NCI-H1105 treated with DMSO at 0.1 percent for 48 hours (cell line): ENCODE results near the gene ARID5A.
"Not testable (repeated sequence)": the region's sequence is repeated elsewhere in the genome, so short reads cannot be mapped to it uniquely, and the experiment has no call there.

ENCODE experiments used
- DNase-seq: peaks from one replicate; lab custom pipeline; 2025; lab: John Stamatoyannopoulos, UW

Gene ARID5A, protein sequence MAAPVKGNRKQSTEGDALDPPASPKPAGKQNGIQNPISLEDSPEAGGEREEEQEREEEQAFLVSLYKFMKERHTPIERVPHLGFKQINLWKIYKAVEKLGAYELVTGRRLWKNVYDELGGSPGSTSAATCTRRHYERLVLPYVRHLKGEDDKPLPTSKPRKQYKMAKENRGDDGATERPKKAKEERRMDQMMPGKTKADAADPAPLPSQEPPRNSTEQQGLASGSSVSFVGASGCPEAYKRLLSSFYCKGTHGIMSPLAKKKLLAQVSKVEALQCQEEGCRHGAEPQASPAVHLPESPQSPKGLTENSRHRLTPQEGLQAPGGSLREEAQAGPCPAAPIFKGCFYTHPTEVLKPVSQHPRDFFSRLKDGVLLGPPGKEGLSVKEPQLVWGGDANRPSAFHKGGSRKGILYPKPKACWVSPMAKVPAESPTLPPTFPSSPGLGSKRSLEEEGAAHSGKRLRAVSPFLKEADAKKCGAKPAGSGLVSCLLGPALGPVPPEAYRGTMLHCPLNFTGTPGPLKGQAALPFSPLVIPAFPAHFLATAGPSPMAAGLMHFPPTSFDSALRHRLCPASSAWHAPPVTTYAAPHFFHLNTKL

DNA sequence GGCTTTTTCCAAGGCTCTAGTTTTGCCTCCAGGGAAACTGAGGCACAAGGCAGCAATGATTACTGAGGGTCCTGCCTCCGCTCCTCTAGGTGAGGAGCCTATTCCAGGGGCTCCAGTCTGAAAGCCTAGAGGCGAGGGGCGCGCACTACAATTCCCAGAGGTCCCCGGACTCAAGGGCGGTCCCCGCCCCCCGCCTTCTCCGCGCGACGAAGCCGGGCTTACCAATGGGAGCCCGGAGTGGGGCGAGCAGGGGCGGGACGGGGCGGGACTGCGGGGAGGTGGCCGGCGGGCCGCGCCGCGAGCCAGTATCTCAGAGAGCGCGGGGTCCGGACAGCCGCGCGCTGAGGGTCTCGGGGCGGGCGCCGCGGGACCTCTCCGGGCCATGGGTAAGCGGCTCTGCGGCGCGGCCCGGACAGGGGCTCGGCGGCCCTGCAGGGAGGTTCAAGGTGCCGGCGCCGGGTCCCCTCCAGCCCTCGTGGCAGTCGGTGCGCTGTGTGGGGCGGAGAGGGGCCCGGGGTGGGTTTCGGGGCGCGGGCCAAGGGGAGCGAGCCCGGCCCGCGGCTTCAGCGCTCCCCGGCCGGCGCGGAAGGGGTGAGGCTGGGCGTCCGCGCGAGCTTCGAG lies at the start of gene ARID5A:
ARID5A (plus strand) TSS at position 308 of the 621 bp plus-strand sequence; CDS start at position 383, 75 bp downstream.
- peak; percentile 71 for DNase-seq

DNA sequence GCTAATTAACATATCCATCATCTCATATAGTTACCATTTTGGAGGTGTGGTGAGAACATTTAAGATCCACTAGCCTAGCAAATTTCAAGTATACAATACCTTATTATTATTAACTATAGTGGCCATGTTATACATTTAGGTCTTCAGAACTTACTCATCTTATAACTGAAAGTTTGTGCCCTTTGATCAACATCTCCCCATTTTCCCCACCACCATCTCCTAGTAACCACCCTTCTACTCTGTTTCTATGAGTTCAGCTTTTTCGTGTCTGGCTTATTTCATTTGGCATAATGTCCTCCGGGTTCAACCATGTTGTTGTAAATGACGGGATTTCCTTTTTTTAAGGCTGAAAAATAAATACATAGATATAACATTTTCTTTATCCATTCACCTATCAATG lies 47.3 kb upstream of the ARID5A start:
- no peak for DNase-seq

DNA sequence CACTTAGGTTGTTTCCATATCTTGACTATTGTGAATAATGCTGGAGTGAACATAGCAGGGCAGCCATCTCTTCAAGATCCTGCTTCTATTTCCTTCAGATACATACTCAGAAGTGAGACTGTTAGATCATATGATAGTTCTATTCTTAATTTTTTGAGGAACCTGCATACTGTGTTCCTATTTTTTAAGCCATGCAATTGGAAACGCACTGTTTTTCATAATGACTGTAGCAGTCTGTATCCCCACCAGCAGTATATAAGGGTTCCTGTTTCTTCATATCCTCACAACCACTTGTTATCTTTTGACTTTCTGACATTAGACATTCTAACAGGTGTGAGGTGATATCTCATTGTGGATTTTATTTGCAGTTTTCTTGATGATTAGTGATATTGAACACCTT lies 46.9 kb upstream of the ARID5A start:
- no peak for DNase-seq

DNA sequence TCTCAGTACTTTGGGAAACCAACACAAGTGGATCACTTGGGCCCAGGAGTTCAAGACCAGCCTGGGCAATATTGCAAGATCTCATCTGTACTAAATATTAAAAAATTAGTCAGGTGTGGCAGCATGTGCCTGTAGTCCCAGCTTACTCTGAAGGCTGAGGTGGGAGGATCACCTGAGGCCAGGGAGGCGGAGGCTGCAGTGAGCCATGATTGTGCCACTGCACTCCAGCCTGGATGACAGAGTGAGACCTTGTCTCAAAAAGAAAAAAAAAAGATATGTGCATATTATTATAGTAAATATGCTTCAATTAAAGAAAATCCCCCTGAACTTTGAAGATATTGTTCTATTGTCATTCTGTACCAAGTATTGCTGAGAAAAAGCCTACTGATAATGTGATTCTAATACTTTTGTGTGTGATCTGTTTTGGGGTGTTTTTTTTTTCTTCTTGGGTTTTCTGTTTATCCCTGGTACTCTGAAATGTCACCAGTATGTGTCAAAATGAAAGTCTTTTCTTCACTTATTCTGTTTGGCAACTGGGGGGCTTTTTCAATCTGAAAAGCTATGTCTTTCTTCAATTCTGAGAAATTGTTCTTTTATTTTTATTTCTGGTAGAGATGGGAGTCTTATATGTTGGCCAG lies 44.6 kb upstream of the ARID5A start:
- no peak for DNase-seq

DNA sequence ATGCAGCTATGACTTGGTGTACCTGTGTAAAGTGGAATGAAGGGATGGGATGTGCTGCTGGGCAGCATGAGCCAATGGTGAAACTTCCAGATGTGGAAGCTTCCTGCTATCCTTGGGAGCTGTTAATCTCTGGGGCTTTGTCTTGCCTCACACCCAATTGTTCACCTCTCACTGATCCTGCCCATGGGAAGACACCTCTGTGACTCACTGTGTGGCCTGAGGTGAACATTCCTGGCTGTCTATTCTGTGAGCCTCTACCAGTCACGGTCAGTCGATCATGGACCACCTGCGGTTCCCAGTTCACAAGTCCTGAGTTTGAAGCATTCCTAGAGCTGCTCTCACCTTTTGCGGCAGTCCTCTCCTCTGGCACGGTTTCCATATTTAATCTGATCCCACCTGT lies 43.5 kb upstream of the ARID5A start:
- DNase-seq, result no peak

DNA sequence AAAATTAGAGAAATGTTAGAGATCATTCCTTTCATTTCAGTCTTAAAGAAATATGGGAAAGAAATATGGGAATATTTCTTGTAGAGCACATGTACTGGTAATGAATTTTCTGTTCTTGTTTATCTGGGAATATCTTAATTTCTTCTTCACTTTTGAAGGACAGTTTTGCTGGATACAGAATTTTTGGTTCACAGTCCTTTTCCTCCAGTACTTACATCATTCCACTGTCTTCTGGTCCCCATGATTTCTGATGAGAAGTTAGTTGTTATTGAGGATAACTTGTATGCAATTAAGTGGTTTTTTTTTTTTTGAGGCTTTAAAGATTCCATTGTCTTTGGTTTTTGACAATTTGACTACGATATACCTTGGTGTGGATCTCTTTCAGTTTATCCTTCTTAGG lies 42.4 kb upstream of the ARID5A start:
- no peak for DNase-seq

DNA sequence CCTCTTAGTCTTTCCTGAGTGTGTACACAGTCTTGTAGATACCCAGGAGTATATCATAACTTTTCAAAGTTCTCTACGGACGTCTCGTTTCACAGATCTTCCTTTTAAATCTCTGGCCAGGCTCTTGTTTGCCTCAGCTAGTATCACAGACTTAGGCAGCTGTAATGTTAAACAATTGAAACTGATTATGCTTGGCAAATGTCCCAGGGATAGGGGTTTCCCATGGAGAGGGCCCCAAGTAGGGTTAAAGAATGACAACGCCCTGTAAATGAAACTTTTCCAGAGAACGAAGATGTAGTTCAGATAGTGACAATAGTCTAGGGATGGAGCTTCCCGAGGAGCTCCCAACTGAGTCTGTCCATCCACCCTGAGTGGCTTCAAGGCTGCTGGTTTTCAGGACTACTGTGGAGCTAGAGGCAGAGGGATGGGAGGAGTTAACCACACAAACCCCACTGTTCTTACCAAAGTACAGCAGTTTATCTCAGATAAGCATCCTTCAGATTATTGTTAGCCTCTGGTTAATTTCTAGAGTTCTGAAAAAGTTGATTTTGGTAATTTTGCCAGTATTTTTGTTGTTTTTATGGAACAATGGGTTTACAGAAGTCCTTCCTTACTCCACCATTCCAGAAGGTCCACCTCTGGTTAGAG lies 40.4 kb upstream of the ARID5A start:
- DNase-seq, result no peak

DNA sequence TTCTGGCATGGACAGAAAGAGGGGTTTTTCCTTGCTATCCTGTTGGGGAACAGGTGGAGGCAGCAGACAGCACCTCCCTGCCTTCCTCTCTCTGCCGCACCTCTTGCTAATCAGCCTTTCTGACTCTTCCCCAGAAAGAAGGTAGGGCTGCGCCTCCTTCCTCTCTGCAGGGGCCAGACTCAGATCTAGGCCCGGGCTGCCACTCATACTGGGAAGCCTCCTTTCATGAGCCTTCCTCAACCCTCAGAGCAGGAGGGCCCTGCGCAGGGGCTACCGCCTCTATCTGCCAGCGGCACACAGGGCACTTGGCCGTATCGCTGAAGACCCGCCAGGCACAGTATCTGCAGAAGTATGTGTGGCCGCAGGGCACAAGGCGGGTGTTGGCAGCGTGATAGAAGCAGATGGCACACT lies 38.5 kb upstream of the ARID5A start:
- no peak for DNase-seq

DNA sequence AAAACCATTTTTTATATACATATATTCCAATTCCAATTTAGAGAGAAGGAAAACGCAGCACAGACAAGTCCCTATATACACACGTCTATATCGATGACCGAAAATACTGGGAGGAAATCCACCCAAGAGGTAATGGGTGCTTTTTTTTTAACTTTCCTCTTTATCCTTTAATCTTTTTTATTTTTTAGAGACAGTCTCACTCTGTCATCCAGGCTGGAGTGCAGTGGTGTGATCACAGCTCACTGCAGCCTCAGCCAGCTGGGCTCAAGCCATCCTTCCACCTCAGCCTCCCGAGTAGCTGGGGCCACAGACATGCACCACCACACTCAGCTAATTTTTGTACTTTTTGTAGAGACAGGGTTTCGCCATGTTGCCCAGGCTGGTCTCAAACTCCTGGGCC lies 37.9 kb upstream of the ARID5A start:
- not testable (repeated sequence) for DNase-seq

DNA sequence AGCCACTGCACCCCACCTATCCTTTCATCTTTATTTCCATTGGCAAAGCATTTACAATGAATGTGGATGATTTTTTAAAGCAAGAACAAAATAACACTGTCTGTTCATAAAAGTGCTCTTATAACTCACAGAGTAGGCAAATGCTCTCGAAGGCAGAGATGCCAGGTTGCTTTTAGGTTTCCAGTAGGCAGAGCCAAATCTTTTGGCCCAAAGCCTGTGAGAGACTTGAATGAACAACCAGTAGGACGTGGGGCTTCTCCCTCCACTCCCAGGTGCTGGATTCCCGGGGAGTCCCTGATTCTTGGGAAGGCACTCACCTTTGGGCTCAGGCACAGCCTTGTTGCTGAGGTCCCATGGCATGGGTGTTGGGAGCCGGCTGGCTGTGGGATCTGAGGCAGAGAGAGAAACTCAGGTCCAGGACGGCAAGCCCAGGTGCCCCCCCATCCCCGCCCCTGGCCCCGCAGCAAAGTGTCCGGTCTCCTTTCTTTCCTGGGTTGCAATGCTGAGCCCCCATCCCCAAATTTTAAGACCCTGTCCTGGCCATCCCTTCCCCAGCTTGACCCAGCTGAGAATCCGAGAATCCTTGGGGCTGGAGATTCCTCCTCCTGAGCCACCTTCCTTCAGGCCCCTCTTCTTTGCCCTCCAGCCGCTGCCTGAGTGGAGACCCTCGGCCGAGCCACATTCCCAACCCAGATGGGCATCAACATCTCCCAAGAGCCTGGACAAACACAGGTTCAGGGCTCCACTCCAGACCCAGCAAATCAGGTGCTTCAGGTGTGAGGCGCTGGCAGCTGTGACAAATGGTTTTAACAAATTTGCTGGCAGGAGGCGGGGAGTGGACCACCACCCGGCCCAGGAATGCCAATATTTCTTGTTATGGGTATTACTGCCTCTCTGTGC lies 37.2 kb upstream of the ARID5A start:
- DNase-seq, result no peak

DNA sequence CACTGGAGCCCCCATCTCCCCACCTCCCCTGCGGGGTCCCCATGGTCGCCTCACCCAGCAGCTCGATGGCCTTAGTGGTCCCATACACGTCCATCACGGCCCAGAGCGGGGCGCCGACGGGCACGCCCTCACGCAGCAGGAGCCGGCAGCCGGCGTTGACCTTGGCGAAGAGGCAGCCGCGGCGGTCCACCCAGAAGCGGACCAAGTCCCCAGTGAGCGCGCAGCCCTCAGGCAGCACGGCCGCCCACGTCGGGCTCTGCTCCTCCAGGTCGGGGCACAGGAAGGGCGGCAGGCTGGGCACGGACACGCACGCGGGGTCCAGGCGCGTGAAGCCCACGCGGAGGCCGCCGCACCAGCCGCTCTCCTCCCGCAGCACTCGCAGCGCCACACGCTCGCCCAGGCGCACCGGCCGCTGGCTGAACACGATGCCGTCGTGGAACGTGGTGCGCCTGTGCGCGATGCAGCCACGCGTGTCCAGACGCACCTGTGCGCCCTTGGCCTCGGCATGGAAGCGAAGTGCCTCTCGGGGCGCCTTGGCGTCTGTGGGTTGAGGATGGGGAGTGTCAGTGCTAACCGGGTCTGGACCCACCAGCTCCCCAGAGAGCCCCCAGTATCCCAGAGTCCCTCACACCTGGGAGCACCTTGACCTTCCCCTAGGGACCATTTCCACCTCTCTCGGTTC lies 36.0 kb upstream of the ARID5A start:
- no peak for DNase-seq

DNA sequence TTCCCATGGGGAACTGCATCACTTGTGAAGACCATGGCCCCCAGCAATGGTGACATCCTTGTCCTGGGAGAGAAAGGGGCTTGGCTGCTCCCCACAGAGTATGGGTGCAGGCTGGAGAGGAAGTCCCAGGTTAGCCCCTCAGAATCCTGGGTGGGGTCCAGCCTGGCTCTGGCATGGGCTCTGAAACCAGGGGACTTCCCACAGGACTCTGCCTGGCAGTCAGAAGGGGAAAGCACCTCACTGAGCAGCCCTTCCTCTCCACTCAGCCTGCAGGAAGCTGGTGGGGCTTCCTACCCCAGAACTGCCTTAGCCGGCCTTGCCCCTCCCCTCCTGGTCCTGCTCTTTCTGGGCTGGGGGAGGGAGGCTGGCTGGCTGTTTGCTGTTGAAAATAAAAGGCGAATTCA lies 35.1 kb upstream of the ARID5A start:
- no peak for DNase-seq

DNA sequence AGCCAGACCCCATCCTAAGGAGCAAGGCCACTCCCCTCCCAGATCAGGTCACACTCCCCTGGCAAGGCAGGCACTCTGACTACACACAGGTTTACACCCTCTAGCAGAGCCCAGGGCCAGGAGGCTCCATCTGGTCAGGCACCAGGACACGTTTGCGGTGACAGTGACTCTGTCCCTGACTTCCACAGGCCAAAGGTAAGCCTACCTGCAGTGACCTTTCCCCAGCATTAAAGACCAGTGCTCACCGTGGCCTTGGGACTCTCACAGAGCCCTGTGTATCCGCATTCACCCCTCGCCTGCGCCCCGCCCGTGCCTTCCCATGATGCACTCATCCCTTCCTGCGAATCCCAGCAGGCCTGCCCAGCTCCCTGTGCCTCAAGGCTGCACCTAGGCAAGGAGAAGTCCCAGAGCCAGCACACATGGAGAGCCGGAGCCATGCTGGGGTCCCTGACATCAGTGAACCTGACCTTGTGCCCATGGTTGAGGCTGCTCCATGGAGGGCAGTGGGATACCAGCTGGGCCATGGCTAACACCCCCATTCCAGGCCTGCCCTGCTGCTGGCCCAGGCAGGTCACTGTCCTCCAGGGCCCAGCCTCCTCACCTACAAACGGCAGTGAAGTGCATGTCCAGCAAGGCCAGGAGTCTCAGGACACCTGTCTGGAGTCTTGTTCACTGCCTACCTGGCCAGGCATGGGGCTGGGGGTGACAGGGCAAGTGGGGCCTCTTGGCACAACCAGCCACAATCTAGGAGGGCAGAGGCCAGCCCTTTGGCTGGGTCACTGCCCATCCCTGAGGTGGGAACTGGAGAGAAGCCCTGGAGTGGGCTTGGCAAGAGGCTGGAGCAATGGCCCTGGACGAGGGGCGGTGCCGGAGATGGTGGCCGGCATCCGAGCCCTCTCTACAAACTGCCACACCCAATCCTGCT lies 34.4 kb upstream of the ARID5A start:
- DNase-seq, result no peak

DNA sequence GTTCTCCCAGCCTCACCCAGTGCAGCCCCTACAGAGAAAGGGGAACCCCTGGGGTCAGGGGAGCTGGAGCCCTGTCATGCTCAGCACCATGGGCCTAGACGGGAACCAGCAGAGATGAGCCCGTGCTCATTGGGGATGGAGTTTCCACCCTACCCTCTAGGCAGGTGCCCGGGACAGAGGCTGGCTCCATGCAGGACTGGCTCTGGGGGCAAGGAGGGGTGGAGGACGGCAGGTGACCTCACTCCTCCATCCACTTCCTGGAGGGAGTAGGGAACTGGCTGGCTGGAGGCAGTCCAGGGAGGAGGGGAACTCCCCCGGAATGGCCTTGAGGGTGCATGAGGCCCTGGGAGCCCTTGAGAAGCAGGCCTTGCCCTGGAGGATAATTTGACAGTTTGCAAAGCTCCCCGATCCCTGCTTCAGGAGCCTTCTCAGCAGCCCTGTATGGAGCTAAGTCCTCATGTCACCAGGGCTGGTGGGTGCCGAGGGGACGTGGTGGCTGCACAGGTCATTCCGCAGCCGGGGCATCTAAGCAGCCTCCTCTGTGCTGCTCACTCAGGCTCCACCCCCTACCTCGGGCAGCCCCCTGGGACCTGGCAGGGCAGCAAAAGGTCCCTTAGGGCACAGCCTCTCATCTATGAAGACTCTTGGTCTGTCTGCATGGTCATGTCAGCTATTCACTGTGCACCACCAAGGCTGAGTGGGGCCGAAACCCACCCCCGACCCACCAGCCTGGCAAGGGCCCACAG lies 33.5 kb upstream of the ARID5A start:
- DNase-seq, result no peak

DNA sequence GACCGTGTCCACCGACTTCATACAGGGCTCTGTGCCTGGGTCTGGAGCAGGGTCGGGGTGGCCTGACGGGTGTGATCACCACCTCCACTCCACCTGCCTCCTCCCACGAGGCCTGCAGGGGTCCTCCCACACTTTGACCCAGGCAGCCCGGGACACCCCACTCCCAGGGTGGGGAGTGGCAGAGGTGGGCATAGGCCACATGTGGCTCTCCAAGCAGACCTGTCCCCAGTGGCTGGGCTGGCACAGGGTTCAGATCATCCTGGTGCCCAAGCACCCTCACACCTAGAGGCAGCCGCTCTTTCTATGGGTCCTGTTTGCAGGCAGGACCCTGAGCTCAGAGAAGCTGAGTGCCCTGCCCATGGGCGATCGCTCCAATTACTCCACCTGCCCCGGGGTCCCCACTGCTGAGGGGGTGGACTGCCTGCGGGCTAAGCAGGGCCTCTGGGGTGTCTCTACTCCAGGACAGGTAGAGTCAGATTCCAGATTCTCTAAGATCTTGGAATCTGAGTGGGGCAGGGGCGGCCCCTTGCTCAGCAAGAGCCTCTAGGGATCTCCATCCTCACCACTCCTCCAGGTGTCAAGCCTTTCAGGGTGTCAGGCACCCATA lies 32.8 kb upstream of the ARID5A start:
- no peak for DNase-seq

DNA sequence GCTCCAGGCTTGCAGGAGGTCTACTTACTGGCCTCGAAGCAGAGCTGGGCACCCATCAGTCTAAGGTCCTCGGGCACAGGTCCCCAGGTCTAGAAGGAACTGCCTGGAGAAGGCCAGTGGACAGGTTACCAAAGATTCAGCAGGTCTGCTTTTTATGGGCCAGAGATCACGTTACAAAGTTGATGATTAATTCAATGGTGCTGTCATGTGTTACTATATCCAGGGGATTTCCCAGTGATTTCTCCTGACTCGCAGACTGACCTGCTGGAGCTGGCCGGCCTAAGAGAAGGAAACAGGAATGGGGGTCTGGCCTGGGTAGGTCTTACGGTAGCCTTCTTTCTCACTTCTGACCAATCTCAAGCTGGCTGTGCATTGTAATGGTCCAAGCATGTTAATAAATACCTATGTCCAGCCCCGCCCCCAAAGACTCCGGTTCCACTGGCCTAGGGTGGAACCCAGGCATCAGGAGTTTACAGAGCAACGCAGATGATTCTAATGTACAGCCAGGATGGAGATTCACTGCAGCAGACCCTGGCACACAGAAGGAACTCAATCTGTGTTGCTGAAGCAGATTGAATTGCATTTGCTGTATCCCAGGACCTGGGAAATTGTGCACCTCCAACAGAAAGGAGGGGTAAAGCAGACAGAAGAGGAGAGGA lies 31.2 kb upstream of the ARID5A start, which contains the start of gene NEURL3:
NEURL3 (minus strand) TSS at position 127 of the 659 bp plus-strand sequence; CDS start at position 56, 71 bp downstream.
- no peak for DNase-seq

DNA sequence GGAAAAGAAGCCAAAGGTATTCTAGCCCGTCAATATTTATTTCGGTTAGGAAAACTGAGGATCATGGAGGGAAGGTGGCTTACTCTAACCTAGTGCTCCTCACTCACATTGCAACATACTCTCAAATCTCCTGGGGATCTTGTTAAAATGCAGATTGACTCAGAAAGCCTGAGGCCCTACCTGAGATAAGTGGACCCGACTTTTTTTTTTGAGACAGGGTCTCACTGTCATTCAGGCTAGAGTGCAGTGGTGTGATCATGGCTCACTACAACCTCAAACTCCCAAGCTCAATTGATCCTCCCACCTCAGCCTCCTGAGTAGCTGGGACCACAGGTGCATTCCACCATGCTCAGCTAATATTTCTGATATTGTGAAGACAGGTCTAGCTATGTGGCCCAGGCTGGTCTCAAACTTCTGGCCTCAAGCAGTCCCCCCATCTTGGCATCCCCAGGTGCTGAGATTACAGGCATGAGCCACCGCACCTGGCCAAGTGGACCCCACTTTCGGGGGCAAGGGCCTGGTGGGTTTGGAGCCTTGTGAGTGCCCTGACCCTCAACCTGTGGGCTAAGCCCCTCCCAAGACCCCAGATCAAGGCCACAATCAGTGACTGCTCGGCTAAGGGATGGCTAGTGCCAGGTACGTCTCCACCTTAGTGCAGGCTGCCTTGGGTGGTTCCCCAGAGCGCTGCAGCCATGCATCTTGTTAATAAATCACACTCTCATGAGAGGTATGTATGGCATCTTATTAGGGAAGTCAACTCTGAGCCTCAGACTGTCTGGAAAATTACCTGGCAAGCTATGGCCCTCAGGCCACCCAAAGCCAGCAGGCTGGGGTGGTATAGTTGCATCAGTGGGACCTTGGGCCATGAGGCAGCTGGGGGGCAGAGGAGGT lies 30.3 kb upstream of the ARID5A start:
- no peak for DNase-seq
